Measurements from ENCODE around the gene NACAD.

Gene NACAD

DNA sequence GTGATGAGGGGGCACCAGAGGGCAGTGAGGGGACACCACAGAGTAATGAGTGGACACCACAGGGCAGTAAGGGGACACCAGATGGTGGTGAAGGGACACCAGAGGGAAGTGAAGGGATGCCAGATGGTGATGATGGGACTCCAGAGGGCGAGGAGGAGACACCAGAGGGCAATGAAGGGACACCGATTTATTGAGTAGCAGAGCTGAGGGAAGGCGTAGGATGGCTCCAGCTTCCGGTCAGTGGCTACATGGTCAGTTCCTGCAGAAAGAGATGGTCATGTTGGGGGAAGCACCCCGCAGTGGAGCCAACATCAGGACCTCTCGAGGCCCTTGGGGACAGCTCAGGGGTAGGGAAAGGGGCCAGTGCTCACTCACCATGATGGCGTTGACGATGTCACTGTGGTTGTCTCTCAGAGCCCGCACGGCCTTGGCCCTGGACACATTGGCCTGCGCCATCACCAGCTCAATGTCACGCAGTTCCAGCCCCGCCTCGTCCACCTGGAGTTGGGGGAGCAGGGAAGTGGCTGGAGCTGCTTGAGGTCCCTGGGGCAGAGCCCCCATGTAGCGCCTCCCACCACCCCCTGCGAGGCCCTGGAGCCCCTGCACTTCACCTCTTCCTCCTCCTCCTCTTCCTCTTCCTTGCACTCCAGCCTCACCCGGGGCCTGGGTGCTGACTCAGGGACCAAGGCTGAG, 8.4 kb downstream of the NACAD start:
- no peak overlapping the region for H3K27ac ChIP-seq

DNA sequence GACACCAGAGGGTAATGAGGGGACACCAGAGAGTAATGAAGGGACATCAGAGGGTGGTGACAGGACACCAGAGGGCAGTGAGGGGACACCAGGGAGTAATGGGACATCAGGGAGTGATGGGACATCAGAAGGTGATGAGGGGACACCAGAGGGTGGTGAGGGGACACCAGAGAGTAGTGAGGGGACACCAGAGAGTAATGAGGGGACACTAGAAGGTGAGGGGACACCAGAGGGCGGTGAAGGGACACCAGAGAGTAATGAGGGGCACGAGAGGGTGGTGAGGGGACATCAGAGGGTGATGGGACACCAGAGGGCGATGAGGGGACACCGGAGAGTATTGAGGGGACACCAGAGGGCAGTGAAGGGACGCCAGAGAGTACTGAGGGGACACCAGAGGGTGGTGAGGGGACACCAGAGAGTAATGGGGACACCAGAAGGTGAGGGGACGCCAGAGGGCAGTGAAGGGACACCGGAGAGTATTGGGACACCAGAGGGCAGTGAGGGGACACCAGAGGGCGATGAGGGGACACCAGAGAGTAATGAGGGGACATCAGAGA, 10.6 kb downstream of the NACAD start:
- TF ChIP-seq, protein P1, sequence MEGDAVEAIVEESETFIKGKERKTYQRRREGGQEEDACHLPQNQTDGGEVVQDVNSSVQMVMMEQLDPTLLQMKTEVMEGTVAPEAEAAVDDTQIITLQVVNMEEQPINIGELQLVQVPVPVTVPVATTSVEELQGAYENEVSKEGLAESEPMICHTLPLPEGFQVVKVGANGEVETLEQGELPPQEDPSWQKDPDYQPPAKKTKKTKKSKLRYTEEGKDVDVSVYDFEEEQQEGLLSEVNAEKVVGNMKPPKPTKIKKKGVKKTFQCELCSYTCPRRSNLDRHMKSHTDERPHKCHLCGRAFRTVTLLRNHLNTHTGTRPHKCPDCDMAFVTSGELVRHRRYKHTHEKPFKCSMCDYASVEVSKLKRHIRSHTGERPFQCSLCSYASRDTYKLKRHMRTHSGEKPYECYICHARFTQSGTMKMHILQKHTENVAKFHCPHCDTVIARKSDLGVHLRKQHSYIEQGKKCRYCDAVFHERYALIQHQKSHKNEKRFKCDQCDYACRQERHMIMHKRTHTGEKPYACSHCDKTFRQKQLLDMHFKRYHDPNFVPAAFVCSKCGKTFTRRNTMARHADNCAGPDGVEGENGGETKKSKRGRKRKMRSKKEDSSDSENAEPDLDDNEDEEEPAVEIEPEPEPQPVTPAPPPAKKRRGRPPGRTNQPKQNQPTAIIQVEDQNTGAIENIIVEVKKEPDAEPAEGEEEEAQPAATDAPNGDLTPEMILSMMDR (conservative IDR thresholded peaks at IDR 0.05): no peak

More for the DNA sequence above, 8.4 kb downstream of the NACAD start:
- TF ChIP-seq, protein P1 (conservative IDR thresholded peaks at IDR 0.05): no peak

DNA sequence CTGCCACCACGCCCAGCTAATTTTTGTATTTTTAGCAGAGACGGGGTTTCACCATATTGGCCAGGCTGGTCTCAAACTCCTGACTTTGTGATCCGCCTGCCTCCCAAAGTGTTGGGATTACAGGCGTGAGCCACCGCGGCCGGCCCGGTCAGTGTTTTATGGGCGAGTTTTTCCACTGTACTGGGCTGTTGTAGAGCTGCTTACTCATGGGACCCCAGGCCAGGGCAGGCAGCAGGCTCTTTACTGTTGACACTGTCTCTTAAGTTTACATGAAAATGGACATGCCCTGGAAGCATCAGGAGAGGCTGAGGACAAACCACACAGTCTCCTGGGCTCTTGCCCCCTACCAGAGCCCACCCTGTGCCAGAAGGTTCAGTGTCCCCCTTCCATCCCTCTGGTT, 11.2 kb downstream of the NACAD start:
- TF ChIP-seq, protein P1 (conservative IDR thresholded peaks at IDR 0.05): no peak
- H3K27ac ChIP-seq: no peak overlapping the region

More for the DNA sequence above, 10.6 kb downstream of the NACAD start:
- no peak overlapping the region for H3K27ac ChIP-seq

DNA sequence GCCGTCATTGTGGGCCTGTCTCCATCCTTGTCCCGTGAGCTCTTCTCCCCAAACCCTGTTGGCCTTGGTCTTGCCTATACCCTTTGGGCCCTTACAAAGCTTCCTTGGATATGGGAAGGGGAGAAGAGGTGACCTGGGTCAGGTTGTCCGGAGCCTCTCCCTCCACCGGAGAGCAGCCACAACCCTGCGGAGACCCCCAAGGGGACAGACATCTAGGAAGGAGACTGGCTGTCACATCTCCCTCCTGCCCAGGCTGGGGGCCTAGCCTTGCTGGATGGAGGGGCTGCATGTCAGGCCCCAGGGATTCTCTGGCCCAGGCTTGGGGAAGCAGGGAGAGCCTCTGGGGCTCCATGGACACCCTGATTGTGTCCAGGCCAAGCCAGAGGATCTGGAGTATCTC, 11.8 kb downstream of the NACAD start:
- no peak overlapping the region for H3K27ac ChIP-seq
- TF ChIP-seq, protein P1 (conservative IDR thresholded peaks at IDR 0.05): no peak

DNA sequence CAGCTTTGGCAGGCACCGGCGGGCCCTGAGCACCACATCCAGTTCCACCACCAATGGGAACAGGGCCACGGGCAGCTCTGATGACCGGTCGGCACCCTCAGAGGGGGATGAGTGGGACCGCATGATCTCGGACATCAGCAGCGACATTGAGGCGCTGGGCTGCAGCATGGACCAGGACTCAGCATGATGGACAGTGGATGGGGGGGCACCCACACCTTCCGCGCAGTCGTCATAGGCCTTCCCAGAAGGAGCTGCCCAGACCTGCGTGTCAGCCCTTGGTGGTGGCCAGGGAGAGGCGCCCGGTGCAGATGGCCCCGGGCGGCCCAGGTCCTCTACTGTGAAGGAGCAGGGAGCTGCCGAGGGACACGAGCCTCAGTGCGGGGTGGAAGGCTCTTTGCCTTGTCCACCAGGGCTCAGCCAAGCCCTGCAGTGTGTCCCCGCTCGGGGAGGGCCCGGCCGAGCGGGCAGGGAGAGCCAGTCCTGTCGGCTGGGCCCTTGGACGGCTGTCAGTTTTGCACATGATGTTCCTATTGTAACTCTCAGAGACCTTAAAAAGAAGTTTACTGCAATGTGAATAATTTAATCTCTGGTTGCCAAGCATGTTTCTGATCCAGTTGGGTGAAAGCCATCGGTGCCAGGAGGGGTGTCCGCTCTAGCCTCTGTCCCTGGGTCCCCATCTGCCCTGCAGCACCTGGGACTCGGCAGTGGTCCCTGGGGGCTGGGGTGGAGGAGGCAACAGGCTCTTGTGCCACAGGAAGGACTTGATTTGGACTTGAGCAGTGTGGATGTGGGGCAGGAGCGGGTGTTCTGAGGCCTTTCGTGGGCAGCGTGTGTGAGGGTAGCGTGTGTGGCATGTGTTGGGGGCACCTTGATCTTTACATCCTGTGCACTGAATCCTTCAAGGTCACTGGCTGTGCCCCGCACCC, 12.6 kb downstream of the NACAD start:
- TF ChIP-seq, protein P1 (conservative IDR thresholded peaks at IDR 0.05): no peak
- H3K27ac ChIP-seq: no peak overlapping the region; the same call in 1 of the 2 replicates

DNA sequence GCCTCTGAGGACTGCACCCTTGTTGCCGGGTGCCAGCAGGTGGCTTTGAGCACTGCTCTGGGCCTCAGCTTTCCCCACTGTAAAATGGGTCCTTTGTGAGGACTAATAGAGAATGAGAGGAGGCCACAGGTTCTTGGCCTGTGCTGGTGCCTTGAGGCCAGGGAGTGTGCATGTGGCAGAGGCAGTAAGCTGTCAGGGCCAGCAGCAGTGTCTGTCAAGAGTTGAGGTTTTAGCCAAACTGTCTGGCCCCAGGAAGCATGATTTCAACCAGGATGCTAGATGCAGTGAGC, 13.5 kb downstream of the NACAD start:
- TF ChIP-seq, protein P1 (conservative IDR thresholded peaks at IDR 0.05): no peak
- H3K27ac ChIP-seq: peak overlapping the region; percentile 84; the same call in 1 of the 2 replicates

All from VCaP (cell line).